ENCODE results near the gene ADI1.

- TF ChIP-seq MXI1 (IDR thresholded peaks at IDR 0.05; ENCODE audit: borderline replicate concordance, low read depth, low read length) (no peak), CTCF (conservative IDR thresholded peaks at IDR 0.05; ENCODE audit: low read depth, low read length) (no peak), POLR2A (IDR thresholded peaks at IDR 0.05; ENCODE audit: low read depth, low read length) (no peak), NFE2L2 (IDR thresholded peaks at IDR 0.05; ENCODE audit: low read depth, low read length) (no peak)
These were observed 53.4 kb downstream of the ADI1 start for GRCh38 chr2:3465844-3466481.

All from IMR-90 (cell line).